DMS53 (cell line): ENCODE measurements around the gene PRSS22.

Experiments used
- DNase-seq: peaks from one replicate; lab custom pipeline; 2025; lab: John Stamatoyannopoulos, UW

Gene PRSS22

GRCh38 chr16:2828876-2829430 is 29.0 kb downstream of the PRSS22 start:
- no peak for DNase-seq

DNA sequence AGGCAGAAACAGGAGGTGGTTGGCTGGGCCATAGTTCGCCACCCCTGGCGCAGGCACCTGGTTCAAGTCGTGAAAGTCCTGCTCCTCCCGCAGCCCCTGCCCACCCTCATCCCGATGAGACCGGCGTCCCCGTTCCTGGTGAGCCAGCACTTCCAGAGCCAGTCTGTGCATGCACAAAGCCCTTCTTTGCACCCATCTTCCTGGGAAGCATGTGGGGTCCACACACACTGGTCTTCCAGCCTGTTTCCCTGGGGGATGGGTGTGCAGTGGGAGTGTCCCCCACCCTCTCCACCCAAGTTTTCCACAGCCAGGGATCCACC is 29.5 kb downstream of the PRSS22 start:
- no peak for DNase-seq

- no peak for DNase-seq
Measured at GRCh38 chr16:2827831-2828520, 30.0 kb downstream of the PRSS22 start.

GRCh38 chr16:2827374-2827791 is 30.6 kb downstream of the PRSS22 start:
- no peak for DNase-seq

GRCh38 chr16:2826591-2827373 is 31.2 kb downstream of the PRSS22 start:
- DNase-seq: no peak

DNA sequence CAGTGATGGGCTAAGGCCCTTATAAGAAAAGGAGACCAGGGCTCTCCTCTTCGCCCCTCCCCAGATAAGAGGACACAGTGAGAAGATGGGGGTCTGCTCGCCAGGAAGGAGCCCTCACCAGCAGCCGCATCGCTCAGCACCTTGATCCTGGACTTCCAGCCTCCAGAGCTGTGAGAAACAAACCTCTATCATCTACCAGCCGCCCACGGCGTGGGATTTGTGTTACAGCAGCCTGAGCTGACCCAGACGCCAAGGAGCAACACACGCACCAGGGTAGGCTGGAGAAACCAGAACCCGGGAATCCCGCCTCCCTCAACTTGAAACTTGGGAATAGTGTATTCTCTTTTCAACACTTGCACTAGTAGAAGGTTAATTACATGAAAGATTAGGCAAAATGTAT is 32.1 kb downstream of the PRSS22 start:
- no peak for DNase-seq

DNA sequence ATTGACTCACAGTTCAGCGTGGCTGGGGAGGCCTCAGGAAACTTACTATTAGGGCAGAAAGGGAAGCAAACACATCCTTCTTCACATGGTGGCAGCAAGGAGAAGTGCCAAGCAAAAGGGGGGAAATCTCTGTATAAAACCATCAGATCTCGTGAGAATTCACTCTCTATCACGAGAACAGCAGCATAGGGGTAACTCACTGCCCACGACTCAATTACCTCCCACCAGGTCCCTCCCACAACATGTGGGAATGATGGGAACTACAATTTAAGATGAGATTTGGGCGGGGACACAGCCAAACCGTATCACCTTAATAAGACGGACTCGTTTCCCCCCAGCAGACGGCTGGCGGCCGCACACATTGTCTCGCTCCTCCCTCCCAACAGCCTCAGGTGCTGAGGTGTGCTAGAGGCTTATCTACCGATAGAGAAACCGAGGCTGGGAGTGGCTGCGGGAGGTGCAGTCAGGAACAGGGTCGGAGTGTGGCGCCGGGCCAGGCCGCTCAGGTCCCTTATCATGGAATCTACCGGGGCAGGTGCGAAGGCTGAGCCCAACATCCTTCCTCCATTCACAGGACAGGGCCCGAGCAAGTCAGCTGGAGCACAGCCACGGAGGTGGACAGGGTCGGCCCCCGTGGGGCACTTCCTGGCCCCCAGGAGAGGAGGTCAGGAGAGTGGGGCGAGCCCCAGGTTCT is 32.8 kb downstream of the PRSS22 start:
- no peak for DNase-seq

- DNase-seq: no peak
Measured at GRCh38 chr16:2824626-2825025, 33.3 kb downstream of the PRSS22 start.

DNA sequence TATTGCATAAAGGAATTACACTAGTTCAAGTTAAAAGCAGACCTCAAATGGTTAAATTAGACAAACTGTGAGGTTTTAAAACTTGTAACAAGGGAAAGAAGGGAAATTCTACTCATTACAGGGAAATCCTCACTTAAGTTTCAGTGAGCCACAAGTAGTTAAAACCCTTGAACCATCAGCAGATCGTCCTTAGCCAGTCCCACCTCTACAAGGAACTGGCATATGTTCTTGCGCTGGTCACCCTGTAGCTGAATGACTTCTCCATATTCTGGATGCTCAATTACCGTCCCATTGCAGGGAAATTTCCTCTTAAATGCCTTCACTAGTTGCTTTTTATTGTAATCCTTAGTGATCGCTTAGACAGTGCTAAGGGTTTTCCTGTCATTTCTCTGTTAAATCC is 35.5 kb downstream of the PRSS22 start:
- no peak for DNase-seq

- no peak for DNase-seq
Measured at GRCh38 chr16:2822158-2822495, 35.8 kb downstream of the PRSS22 start.

DNA sequence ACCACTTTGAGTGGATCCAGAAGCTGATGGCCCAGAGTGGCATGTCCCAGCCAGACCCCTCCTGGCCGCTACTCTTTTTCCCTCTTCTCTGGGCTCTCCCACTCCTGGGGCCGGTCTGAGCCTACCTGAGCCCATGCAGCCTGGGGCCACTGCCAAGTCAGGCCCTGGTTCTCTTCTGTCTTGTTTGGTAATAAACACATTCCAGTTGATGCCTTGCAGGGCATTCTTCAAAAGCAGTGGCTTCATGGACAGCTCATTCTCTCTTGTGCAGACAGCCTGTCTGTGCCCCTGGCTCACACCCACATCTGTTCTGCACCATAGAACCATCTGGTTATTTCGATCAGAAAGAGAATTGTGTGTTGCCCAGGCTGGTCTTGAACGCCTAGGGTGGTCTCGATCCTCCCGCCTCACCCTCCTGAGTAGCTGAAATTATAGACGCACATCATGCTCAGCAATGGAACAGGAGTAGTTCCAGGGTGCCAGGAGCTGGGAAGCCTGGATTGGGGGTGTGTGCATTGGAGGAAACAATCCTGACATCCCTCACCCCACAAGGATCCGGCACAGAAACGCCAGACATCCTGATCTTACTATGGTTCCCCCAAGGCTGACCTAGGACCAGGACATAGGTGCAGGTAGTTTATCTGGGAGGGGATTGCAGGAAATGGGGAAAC is 36.3 kb downstream of the PRSS22 start:
- no peak for DNase-seq

- DNase-seq: no peak
Measured at GRCh38 chr16:2820836-2821486, 37.0 kb downstream of the PRSS22 start.

GRCh38 chr16:2819939-2820835 is 37.8 kb downstream of the PRSS22 start:
- no peak for DNase-seq

GRCh38 chr16:2819179-2819938 is 38.6 kb downstream of the PRSS22 start:
- no peak for DNase-seq

DNA sequence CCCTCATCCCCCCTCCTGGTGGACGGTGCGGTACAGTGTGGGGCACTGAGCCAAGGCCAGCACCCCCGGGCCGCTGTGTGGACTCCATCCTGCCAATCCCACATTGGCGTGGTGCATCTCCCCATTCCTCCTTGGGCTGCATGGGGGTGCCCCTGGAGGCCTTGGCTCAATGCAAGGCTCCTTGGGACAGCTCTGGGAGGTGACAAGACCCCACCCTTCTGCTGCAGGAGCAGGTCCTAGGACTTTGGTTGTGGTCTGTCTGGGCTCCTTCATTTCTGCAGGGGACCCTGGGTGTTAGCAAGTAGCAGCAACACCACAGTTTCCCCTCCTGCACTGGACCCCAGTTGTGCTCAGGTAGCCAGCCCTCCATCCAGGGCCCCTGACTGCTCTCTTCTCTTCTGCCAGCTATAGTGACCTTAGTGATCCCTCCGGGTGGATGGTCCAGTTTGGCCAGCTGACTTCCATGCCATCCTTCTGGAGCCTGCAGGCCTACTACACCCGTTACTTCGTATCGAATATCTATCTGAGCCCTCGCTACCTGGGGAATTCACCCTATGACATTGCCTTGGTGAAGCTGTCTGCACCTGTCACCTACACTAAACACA is 39.6 kb downstream of the PRSS22 start:
- DNase-seq: no peak

DNA sequence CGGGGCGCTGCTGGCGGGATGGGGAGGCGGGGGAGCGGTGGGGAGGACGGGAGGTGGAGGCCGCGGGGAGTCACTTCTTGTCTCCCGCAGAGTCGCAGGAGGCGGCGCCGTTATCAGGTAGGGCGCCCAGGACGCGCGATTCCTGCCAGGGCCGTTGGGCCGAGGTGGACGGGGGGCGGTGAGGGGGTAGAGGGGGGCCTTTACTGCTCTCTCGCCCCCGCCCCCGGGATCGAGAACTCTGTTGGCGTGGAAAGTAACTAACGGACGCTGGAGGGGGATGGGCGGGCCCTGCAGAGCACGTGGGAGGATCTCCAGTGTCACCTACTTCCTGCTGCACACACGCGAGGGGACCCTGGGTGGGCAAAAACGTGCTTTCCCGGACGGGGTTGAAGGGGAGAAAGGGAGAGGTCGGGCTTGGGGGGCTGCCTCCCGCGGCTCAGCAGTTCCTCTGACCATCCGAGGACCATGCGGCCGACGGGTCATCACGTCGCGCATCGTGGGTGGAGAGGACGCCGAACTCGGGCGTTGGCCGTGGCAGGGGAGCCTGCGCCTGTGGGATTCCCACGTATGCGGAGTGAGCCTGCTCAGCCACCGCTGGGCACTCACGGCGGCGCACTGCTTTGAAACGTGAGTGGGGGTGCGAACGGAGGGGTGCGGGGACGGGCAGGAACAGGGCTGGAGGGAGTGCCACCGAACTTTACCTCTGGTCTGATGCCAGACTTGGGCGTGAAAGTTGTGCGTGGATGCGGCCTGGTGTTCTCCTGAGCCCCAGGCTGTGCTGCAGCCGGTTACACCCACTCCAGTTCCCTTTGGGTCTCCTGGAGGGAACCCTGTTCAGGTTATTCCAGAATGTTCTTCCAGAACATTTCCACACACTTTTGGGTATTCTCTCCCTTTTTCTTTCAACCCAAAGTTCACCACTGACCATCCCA is 40.4 kb downstream of the PRSS22 start:
- DNase-seq: no peak

DNA sequence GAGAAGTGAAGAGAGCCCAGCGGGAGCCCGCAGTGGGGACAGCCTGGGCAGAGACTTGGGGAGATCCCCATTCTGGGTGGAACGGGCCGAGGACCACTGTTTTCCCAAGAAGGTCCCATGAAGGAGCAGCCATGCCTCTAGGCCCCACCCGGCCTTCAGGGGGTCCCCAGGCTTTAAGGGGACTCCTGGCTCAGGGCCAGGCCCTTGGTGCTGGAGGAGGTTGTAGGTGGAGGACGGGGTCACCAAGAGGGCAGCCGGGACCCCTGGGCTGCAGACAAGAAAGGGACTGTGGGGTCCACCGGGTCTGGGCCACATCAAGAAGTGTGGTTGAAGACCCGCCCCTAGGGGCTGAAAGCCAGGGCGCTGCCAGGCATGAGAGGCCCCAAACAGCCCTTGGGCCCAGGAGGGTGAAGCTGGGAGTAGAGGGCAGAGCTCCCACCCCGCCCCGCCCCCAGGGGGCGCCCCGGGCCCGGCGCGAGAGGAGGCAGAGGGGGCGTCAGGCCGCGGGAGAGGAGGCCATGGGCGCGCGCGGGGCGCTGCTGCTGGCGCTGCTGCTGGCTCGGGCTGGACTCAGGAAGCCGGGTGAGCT is 41.1 kb downstream of the PRSS22 start, which contains the start of gene PRSS21:
PRSS21 (plus strand) TSS at position 487 of the 589 bp plus-strand sequence; CDS start at position 519, 32 bp downstream.
- DNase-seq: no peak

DNA sequence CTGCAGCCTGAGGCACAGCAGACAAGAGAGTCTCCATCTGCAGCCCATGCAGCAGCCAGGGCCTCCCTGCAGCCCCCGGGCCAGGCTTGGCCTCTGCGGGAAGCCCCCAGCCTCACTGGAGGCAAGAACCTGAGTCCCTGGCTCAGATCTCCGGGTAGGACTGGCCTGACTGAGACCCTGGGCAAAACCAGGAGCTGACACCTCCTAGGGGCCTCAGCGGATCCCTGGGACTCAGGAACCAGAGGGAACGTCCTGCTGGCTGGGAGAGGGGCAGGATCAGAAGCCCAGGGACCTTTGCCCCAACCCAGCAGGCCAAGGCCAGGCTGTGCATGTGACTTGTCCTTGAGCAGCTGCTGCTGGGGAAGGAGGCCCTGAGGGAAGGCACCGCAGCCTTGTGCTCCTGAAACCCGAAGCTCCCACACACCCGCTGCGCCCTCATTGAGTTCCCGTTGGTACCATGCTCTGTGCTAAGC is 42.6 kb downstream of the PRSS22 start:
- DNase-seq: no peak
